SK-N-SH treated with all-trans-retinoic acid at 6 μM for 48 hours (cell line): ENCODE measurements around the gene NEMF.

ENCODE experiments used
- ATAC-seq: fragments of 200-7000 bp; cut with Tn5 transposase; 3 replicates; pipeline ENCODE4 v1.9.1; 2020; ENCODE audit warnings: mild to moderate bottlenecking, moderate library complexity
- ARNTL ChIP-seq: fragments of 450-650 bp; formaldehyde crosslinking; IDR thresholded peaks from 2 replicates; pipeline ENCODE4 v1.5.0; 2020; ENCODE audit warnings: low read depth, mild to moderate bottlenecking, moderate library complexity, borderline replicate concordance
- BACH2 ChIP-seq: fragments of 250-450 bp; sonication (Bioruptor Pico); IDR thresholded peaks from 2 replicates; pipeline ENCODE4 v1.9.0; 2021; ENCODE audit warnings: mild to moderate bottlenecking, borderline replicate concordance
- CSDC2 ChIP-seq: fragments of 250-450 bp; sonication (Bioruptor Pico); IDR thresholded peaks from 2 replicates; pipeline ENCODE4 v1.5.0; 2020; ENCODE audit warnings: mild to moderate bottlenecking, moderate library complexity
- CSRNP3 ChIP-seq: fragments of 250-450 bp; sonication (Bioruptor Pico); IDR thresholded peaks from 2 replicates; pipeline ENCODE4 v1.5.1; 2021; ENCODE audit warnings: mild to moderate bottlenecking, moderate library complexity
- ESRRG ChIP-seq: fragments of 250-450 bp; sonication (Bioruptor Pico); IDR thresholded peaks from 2 replicates; pipeline ENCODE4 v1.6.1; 2021; ENCODE audit warnings: mild to moderate bottlenecking
- GLIS3 ChIP-seq: fragments of 250-450 bp; sonication (Bioruptor Pico); IDR thresholded peaks from 2 replicates; pipeline ENCODE4 v1.5.0; 2020; ENCODE audit warnings: mild to moderate bottlenecking, moderate library complexity
- ISL1 ChIP-seq: fragments of 250-450 bp; sonication (Bioruptor Pico); IDR thresholded peaks from 2 replicates; pipeline ENCODE4 v2.1.2; 2022; ENCODE audit warnings: mild to moderate bottlenecking, moderate library complexity
- OSR1 ChIP-seq: fragments of 250-450 bp; sonication (Bioruptor Pico); IDR thresholded peaks from 2 replicates; pipeline ENCODE4 v1.8.0; 2022; ENCODE audit warnings: moderate library complexity, mild to moderate bottlenecking, inconsistent platforms
- PATZ1 ChIP-seq: fragments of 250-450 bp; sonication (Bioruptor Pico); IDR thresholded peaks from 2 replicates; pipeline ENCODE4 v1.8.0; 2020; ENCODE audit warnings: mild to moderate bottlenecking, moderate library complexity, borderline replicate concordance
- POU6F1 ChIP-seq: fragments of 250-450 bp; sonication (Bioruptor Pico); IDR thresholded peaks from 2 replicates; pipeline ENCODE4 v1.8.0; 2021; ENCODE audit warnings: low read depth, mild to moderate bottlenecking, moderate library complexity, borderline replicate concordance
- RARB ChIP-seq: fragments of 250-450 bp; sonication (Bioruptor Pico); IDR thresholded peaks from 2 replicates; pipeline ENCODE4 v1.8.0; 2021; ENCODE audit warnings: mild to moderate bottlenecking, moderate library complexity
- SNAI2 ChIP-seq: fragments of 250-450 bp; sonication (Bioruptor Pico); IDR thresholded peaks from 2 replicates; pipeline ENCODE4 v1.5.0; 2020; ENCODE audit warnings: mild to moderate bottlenecking, moderate library complexity
- TCF4 ChIP-seq: fragments of 250-450 bp; sonication (Bioruptor Pico); IDR thresholded peaks from 2 replicates; pipeline ENCODE4 v1.8.0; 2021; ENCODE audit warnings: mild to moderate bottlenecking, moderate library complexity, borderline replicate concordance
- TOX ChIP-seq: fragments of 250-450 bp; sonication (Bioruptor Pico); IDR thresholded peaks from 2 replicates; pipeline ENCODE4 v1.8.0; 2021; ENCODE audit warnings: mild to moderate bottlenecking, moderate library complexity, borderline replicate concordance
- ZC3H10 ChIP-seq: fragments of 250-450 bp; sonication (Bioruptor Pico); IDR thresholded peaks from 2 replicates; pipeline ENCODE4 v1.5.1; 2021; ENCODE audit warnings: mild to moderate bottlenecking, moderate library complexity
- ZFP3 ChIP-seq: fragments of 250-450 bp; sonication (Bioruptor Pico); IDR thresholded peaks from 2 replicates; pipeline ENCODE4 v1.5.0; 2020; ENCODE audit warnings: mild to moderate bottlenecking, moderate library complexity
- ZFP30 ChIP-seq: fragments of 450-650 bp; formaldehyde crosslinking; IDR thresholded peaks from 2 replicates; pipeline ENCODE4 v1.5.0; 2022; ENCODE audit warnings: mild to moderate bottlenecking, moderate library complexity
- ZNF565 ChIP-seq: fragments of 450-650 bp; formaldehyde crosslinking; conservative IDR thresholded peaks from 2 replicates; pipeline ENCODE4 v1.5.0; 2020; ENCODE audit warnings: low read depth, mild to moderate bottlenecking, moderate library complexity
- ZNF70 ChIP-seq: fragments of 450-650 bp; formaldehyde crosslinking; IDR thresholded peaks from 2 replicates; pipeline ENCODE4 v1.5.0; 2020; ENCODE audit warnings: mild to moderate bottlenecking, moderate library complexity
- ZNF8 ChIP-seq: fragments of 450-650 bp; formaldehyde crosslinking; IDR thresholded peaks from 2 replicates; pipeline ENCODE4 v1.5.0; 2020; ENCODE audit warnings: mild to moderate bottlenecking, moderate library complexity
- TF ChIP-seq, protein P1 (sequence below): fragments of 250-450 bp; sonication (Bioruptor Pico); IDR thresholded peaks from 2 replicates; pipeline ENCODE4 v1.5.0; 2020; ENCODE audit warnings: mild to moderate bottlenecking, moderate library complexity
- TF ChIP-seq, protein P2 (sequence below): fragments of 250-450 bp; sonication (Bioruptor Pico); IDR thresholded peaks from 2 replicates; pipeline ENCODE4 v1.5.1; 2020; ENCODE audit warnings: low read depth, mild to moderate bottlenecking, moderate library complexity

The NEMF gene

GRCh38 chr14:49892301-49892635 is 39.7 kb upstream of the NEMF start (continued):
- TF ChIP-seq, protein P1, sequence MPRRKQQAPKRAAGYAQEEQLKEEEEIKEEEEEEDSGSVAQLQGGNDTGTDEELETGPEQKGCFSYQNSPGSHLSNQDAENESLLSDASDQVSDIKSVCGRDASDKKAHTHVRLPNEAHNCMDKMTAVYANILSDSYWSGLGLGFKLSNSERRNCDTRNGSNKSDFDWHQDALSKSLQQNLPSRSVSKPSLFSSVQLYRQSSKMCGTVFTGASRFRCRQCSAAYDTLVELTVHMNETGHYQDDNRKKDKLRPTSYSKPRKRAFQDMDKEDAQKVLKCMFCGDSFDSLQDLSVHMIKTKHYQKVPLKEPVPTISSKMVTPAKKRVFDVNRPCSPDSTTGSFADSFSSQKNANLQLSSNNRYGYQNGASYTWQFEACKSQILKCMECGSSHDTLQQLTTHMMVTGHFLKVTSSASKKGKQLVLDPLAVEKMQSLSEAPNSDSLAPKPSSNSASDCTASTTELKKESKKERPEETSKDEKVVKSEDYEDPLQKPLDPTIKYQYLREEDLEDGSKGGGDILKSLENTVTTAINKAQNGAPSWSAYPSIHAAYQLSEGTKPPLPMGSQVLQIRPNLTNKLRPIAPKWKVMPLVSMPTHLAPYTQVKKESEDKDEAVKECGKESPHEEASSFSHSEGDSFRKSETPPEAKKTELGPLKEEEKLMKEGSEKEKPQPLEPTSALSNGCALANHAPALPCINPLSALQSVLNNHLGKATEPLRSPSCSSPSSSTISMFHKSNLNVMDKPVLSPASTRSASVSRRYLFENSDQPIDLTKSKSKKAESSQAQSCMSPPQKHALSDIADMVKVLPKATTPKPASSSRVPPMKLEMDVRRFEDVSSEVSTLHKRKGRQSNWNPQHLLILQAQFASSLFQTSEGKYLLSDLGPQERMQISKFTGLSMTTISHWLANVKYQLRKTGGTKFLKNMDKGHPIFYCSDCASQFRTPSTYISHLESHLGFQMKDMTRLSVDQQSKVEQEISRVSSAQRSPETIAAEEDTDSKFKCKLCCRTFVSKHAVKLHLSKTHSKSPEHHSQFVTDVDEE, result no peak
- TF ChIP-seq ZFP30 (CRISPR knock-in tag), result no peak
- TF ChIP-seq, all 23 proteins: peak for 0

- no peak for ATAC-seq
- TF ChIP-seq ZFP3 (CRISPR knock-in tag), result no peak
- TF ChIP-seq, protein P1, result no peak
- no peak for TF ChIP-seq ZC3H10 (CRISPR knock-in tag)
- TF ChIP-seq OSR1, result no peak
- no peak for TF ChIP-seq RARB (CRISPR knock-in tag)
- no peak for TF ChIP-seq TCF4 (CRISPR knock-in tag)
- TF ChIP-seq ARNTL (CRISPR knock-in tag), result no peak
- TF ChIP-seq PATZ1, result no peak
- TF ChIP-seq ZNF8 (CRISPR knock-in tag), result no peak
- TF ChIP-seq ESRRG, result no peak
- TF ChIP-seq, protein P2, sequence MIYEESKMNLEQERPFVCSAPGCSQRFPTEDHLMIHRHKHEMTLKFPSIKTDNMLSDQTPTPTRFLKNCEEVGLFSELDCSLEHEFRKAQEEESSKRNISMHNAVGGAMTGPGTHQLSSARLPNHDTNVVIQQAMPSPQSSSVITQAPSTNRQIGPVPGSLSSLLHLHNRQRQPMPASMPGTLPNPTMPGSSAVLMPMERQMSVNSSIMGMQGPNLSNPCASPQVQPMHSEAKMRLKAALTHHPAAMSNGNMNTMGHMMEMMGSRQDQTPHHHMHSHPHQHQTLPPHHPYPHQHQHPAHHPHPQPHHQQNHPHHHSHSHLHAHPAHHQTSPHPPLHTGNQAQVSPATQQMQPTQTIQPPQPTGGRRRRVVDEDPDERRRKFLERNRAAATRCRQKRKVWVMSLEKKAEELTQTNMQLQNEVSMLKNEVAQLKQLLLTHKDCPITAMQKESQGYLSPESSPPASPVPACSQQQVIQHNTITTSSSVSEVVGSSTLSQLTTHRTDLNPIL (CRISPR knock-in tag), result no peak
- TF ChIP-seq CSDC2 (CRISPR knock-in tag), result no peak
- TF ChIP-seq TOX (CRISPR knock-in tag), result no peak
- TF ChIP-seq ZFP30 (CRISPR knock-in tag), result no peak
Observed at GRCh38 chr14:49888293-49888692, 35.7 kb upstream of the NEMF start.

GRCh38 chr14:49886523-49886922 is 33.9 kb upstream of the NEMF start:
- no peak for ATAC-seq

More at GRCh38 chr14:49886523-49886922, 33.9 kb upstream of the NEMF start:
- TF ChIP-seq ZFP3 (CRISPR knock-in tag), result no peak
- TF ChIP-seq, protein P2 (CRISPR knock-in tag), result no peak
- TF ChIP-seq OSR1, result no peak
- no peak for TF ChIP-seq ISL1 (CRISPR knock-in tag)
- no peak for TF ChIP-seq RARB (CRISPR knock-in tag)
- TF ChIP-seq TOX (CRISPR knock-in tag), result no peak
- no peak for TF ChIP-seq GLIS3 (CRISPR knock-in tag)
- no peak for TF ChIP-seq POU6F1 (CRISPR knock-in tag)
- no peak for TF ChIP-seq TCF4 (CRISPR knock-in tag)
- no peak for TF ChIP-seq ZNF70 (CRISPR knock-in tag)
- no peak for TF ChIP-seq CSRNP3 (CRISPR knock-in tag)
- TF ChIP-seq BACH2, result no peak
- TF ChIP-seq ZC3H10 (CRISPR knock-in tag), result no peak
- no peak for TF ChIP-seq ZNF565
- no peak for TF ChIP-seq ESRRG
- TF ChIP-seq SNAI2 (CRISPR knock-in tag), result no peak
- no peak for TF ChIP-seq ZNF8 (CRISPR knock-in tag)
